Hepatocyte (in vitro differentiated cells): Measurements from ENCODE around the gene CCR7.

Experiments
- EZH2phosphoT487 ChIP-seq: fragments of 200-600 bp; sonication (generic); IDR thresholded peaks from one replicate; pipeline ENCODE4 v1.6.1; 2018; ENCODE audit warnings: antibody characterized with exemption, mild to moderate bottlenecking, low read depth, moderate library complexity; ENCODE audit not compliant: unreplicated experiment, severe bottlenecking
- TF ChIP-seq, protein P1 (sequence below): fragments of 200-600 bp; sonication (generic); IDR thresholded peaks from 2 replicates; pipeline ENCODE4 v1.5.1; 2016; ENCODE audit warnings: antibody characterized with exemption, mild to moderate bottlenecking; ENCODE audit not compliant: poor library complexity

DNA sequence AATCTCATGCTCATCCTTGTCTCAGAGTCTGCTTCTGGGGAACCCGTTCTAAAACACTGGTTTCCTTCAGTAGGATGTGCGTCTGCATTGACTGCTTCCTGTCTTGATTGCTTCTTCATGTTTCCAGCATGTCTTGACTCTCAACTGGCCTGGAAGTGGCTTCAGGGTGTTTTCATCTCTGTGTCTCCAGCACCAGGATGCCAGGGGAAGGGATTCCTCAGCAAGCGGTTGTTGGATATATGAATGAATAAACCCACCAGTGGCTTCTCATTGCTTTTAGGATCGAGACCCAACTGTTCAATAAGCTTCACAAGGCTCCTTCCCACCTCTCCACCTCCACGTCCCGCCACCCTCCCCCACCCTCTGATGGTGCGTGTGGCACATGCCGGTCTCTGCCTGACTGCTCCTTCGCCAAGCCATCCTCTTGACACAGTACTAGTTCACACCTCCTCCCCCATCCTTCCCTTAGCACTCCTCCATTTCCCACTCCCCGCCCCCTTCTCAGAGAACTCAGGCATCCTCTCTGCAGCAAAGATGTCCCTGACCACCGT lies 49.7 kb downstream of the CCR7 start:
- TF ChIP-seq, protein P1, sequence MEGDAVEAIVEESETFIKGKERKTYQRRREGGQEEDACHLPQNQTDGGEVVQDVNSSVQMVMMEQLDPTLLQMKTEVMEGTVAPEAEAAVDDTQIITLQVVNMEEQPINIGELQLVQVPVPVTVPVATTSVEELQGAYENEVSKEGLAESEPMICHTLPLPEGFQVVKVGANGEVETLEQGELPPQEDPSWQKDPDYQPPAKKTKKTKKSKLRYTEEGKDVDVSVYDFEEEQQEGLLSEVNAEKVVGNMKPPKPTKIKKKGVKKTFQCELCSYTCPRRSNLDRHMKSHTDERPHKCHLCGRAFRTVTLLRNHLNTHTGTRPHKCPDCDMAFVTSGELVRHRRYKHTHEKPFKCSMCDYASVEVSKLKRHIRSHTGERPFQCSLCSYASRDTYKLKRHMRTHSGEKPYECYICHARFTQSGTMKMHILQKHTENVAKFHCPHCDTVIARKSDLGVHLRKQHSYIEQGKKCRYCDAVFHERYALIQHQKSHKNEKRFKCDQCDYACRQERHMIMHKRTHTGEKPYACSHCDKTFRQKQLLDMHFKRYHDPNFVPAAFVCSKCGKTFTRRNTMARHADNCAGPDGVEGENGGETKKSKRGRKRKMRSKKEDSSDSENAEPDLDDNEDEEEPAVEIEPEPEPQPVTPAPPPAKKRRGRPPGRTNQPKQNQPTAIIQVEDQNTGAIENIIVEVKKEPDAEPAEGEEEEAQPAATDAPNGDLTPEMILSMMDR: no peak
- TF ChIP-seq EZH2phosphoT487: no peak
